Upper lobe of left lung (tissue), 6 donors: ENCODE data around the gene IQCN. TPM values are rescaled to one million over a fixed set of nuclear protein-coding genes. Genes with fewer than 3 reads are reported as not detected.
A peak's percentile ranks its signal among the peaks of the same experiment; 100 is the strongest.

ENCODE experiments used
- ATAC-seq, 2 donors: fragments of 200-7000 bp; cut with Tn5 transposase; one replicate each; pipeline ENCODE4 v1.9.1; 2022; ENCODE audit warnings: mild to moderate bottlenecking in 2 of 2, moderate library complexity in 2 of 2; ENCODE audit not compliant: low FRiP score in 2 of 2
- DNase-seq, 2 donors: peaks; one replicate each; pipeline ENCODE4 v3.0.0-alpha.2; 2019 to 2020
- H3K27ac ChIP-seq, 4 donors: fragments of 200-600 bp; sonication (generic); one replicate each; pipeline ENCODE4 v1.5.1; 2016 to 2019
- H3K27me3 ChIP-seq, 4 donors: fragments of 200-600 bp; sonication (generic); one replicate each; pipeline ENCODE4 v1.5.1; 2017 to 2019
- H3K36me3 ChIP-seq, 4 donors: fragments of 200-600 bp; sonication (generic); one replicate each; pipeline ENCODE4 v1.5.1; 2016 to 2019
- H3K4me1 ChIP-seq, 4 donors: fragments of 200-600 bp; sonication (generic); one replicate each; pipeline ENCODE4 v1.5.1; 2018 to 2019
- H3K4me3 ChIP-seq, 4 donors: fragments of 200-600 bp; sonication (generic); one replicate each; pipeline ENCODE4 v1.5.1; 2017 to 2019; ENCODE audit warnings: mild to moderate bottlenecking in 2 of 4, moderate library complexity in 1 of 4
- H3K9me3 ChIP-seq, 4 donors: fragments of 200-600 bp; sonication (generic); one replicate each; pipeline ENCODE4 v1.5.1; 2018 to 2019
- EP300 ChIP-seq, 4 donors: sonication (generic); formaldehyde crosslinking; IDR thresholded peaks; one replicate each; pipeline ENCODE4 v1.5.1; 2017; ENCODE audit warnings: antibody characterized with exemption in 4 of 4, control low read depth in 2 of 4
- POLR2A ChIP-seq, 4 donors: fragments of 450-650 bp; IDR thresholded peaks; one replicate each; pipeline ENCODE4 v1.5.1; 2016 to 2017; ENCODE audit warnings: antibody characterized with exemption in 4 of 4, mild to moderate bottlenecking in 2 of 4
- POLR2AphosphoS5 ChIP-seq, 2 donors: sonication (generic); formaldehyde crosslinking; IDR thresholded peaks; one replicate each; pipeline ENCODE4 v1.5.1; 2017; ENCODE audit warnings: antibody characterized with exemption in 2 of 2
- WGBS, 2 donors: methylation state at CpG; one replicate each; pipeline ENCODE4 v1.1.5; 2017 to 2018; 5-methylcytosine and 5-hydroxymethylcytosine counted together
- total RNA-seq, 6 donors: library from RNA; depleted of rRNA in 4 of 6; stranded (reverse); fragments of >200 nt in 4 of 6; gene quantifications; one replicate each; pipeline versions ENCODE4 v1.1.0 to v1.2.1, GENCODE V29; 2016 to 2021
- TF ChIP-seq, protein P1 (sequence below), 6 experiments: fragments of 450-650 bp in 4 of 6; fragments of 200-600 bp in 2 of 6; sonication (generic) in 2 of 6; IDR thresholded peaks; one replicate each; pipeline ENCODE4 v1.5.1; 2016 to 2019; ENCODE audit warnings: antibody characterized with exemption in 6 of 6
- donor health status: DM: no; HTN: no; CAD: no; lungs with moderate emphysema.
- donor health status: DM: no; HTN: yes; CAD: no; lungs with severe emphysema.

The IQCN gene
- total RNA-seq, 6 donors from 2014 or later: 6.3 to 58.7 (median 11.7) TPM

DNA sequence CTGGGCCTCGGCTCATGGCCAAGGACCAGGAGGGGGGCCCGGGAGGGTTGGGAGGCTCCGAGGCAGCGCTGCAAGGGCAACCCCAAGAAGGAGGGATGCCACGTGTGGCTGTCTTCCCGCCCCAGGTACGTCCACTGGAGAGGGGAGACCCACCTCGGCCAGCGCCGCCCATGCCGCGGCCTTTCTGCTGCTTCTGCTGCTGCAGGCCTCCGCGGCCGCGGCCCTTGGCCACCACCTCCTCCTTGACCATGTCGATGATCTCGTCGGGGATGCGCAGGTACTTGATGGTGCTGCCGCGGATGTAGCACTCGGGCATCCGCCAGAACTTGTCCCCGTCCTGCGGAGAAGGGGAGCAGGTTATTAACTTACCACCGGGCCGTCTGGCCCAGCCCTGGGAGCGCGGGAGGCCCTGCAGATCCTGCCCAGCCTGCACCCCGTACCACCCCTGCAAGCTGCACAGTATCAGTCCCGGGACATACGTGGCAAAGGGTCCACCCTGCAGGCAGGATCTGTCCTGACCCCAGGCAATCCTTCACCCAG is 35.3 kb upstream of the IQCN start:
- DNase-seq: peak in 1 of 2 donors; percentile 85

DNA sequence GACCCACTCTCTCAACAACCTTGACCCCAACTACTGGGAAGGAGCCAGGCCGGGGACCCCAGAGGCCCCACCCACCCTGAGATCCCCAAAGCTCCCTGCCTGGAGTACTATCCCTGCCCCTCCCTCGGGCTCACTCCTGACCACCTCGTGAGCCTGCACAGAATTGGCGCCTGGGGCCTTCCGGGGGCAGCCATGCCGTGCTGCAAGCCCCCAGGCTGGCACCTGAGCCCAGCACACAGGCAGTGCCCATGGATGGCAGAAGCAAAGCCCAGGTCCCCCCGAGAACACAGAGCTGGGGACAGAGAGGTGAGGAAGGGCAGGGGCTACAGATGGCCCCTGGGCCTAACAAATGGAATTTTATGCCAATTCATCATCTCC is 34.7 kb upstream of the IQCN start:
- Histone ChIP-seq H3K9me3 (no peaks in the 10 kb centered on the region), H3K4me1 (peaks cover 22 to 44% (median 32%) of the 10 kb centered on the region in 4 donors), H3K4me3 (no peak overlapping the region), H3K27ac (peak overlapping the region in 1 of 4 donors; percentile 93), H3K36me3 (peaks cover 0 to 56% (median 41%) of the 10 kb centered on the region in 4 donors), H3K27me3 (no peaks in the 10 kb centered on the region)
- TF ChIP-seq EP300 (IDR thresholded peaks at IDR 0.05) (no peak), POLR2AphosphoS5 (IDR thresholded peaks at IDR 0.05) (no peak), POLR2A (IDR thresholded peaks at IDR 0.05) (no peak)
- TF ChIP-seq, protein P1, sequence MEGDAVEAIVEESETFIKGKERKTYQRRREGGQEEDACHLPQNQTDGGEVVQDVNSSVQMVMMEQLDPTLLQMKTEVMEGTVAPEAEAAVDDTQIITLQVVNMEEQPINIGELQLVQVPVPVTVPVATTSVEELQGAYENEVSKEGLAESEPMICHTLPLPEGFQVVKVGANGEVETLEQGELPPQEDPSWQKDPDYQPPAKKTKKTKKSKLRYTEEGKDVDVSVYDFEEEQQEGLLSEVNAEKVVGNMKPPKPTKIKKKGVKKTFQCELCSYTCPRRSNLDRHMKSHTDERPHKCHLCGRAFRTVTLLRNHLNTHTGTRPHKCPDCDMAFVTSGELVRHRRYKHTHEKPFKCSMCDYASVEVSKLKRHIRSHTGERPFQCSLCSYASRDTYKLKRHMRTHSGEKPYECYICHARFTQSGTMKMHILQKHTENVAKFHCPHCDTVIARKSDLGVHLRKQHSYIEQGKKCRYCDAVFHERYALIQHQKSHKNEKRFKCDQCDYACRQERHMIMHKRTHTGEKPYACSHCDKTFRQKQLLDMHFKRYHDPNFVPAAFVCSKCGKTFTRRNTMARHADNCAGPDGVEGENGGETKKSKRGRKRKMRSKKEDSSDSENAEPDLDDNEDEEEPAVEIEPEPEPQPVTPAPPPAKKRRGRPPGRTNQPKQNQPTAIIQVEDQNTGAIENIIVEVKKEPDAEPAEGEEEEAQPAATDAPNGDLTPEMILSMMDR (IDR thresholded peaks at IDR 0.05): no peak
- WGBS, 2 donors: 83 to 97% methylated on average over 6 to 7 of the region's 7 CpGs
- DNase-seq (no peak), ATAC-seq (no peak)

More for the DNA sequence above, 35.3 kb upstream of the IQCN start:
- Histone ChIP-seq H3K27ac (no peak overlapping the region), H3K27me3 (no peaks in the 10 kb centered on the region), H3K4me1 (peaks cover 15 to 38% (median 27%) of the 10 kb centered on the region in 4 donors), H3K4me3 (no peak overlapping the region), H3K9me3 (no peaks in the 10 kb centered on the region), H3K36me3 (peaks cover 0 to 58% (median 43%) of the 10 kb centered on the region in 4 donors)
- TF ChIP-seq, protein P1 (IDR thresholded peaks at IDR 0.05): no peak
- TF ChIP-seq POLR2AphosphoS5 (IDR thresholded peaks at IDR 0.05) (no peak), EP300 (IDR thresholded peaks at IDR 0.05) (no peak), POLR2A (IDR thresholded peaks at IDR 0.05) (no peak)
- 93 to 96% methylated on average over 32 to 33 of the region's 33 CpGs for WGBS, 2 donors
- no peak for ATAC-seq

DNA sequence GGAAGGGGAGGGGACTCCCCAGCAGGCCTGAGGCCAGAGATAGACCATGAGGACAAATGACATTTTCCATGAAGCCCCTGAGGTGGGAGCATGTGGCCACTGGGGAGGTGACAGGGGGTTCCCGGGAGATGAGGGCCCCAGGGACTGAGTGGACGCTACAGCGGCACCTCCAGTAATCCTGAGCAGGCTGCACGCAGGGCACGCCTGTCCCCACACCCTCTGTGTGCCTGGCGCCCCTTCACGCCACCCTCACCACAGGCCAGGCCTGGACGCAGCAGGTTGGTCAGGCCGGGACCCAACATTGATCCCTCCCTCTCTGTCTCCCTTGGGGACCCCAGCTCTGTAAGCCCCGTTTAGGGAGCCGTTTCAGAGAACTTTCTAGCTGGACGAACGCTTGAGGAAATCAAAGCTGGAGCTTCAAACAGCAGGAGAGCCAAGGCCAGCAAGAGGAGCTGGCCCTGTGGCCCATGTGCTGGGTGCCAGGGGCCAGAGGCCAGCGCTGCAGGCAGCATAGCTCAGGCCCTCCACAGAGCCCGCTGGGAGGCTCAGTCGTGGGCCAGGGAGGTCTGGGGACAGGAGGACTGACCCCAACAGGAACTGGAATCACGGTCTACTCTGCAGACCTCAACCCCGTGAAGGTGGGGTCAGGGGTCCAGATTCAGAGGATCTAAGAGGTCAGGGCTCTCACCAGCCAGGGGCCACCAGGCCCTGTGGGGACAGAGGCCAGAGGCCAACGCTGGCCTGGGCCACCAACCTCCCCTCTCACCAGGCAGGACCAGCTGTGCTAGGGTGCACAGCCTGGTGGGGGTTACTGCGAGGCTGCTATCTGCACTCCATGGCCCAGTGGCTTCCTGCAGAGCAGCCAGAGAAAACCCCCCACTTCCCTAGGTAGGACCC is 34.0 kb upstream of the IQCN start:
- ATAC-seq: no peak

DNA sequence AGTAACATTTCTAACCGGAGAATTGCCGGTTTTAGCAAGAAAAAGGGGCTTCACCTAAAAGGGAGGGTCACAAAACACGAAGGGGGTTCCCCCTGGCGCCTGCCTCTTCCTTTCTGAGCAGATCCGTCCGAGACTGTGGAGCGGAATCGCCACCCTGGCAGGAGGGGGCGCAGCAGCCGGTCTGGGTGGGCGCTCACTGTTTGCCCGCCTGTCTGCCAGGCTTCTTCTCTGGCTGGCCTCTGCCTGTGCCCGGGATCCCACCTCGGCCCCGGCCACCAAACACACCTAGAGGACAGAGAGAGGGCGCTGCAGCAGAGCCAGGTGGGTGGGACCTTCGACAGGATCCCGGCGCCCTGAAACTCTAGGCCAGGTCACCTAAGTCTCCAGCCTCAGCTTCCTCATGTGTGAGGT is 33.0 kb upstream of the IQCN start:
- Histone ChIP-seq H3K4me3 (no peak overlapping the region), H3K4me1 (peaks cover 36 to 61% (median 47%) of the 10 kb centered on the region in 4 donors), H3K9me3 (no peaks in the 10 kb centered on the region), H3K27me3 (no peaks in the 10 kb centered on the region), H3K27ac (peak overlapping the region; percentile 31 to 98 (median 94)), H3K36me3 (peaks cover 0 to 42% (median 31%) of the 10 kb centered on the region in 4 donors)
- 64 to 80% methylated on average over 10 to 11 of the region's 19 CpGs for WGBS, 2 donors
- no peak for TF ChIP-seq POLR2A (IDR thresholded peaks at IDR 0.05)
- TF ChIP-seq, protein P1 (IDR thresholded peaks at IDR 0.05): peak in 2 of 6 experiments; percentile 8 to 9
- no peak for ATAC-seq
- peak in 1 of 2 donors; percentile 65 for DNase-seq

More for the DNA sequence above, 34.0 kb upstream of the IQCN start:
- TF ChIP-seq, protein P1 (IDR thresholded peaks at IDR 0.05): no peak
- TF ChIP-seq POLR2AphosphoS5 (IDR thresholded peaks at IDR 0.05) (no peak), POLR2A (IDR thresholded peaks at IDR 0.05) (no peak), EP300 (IDR thresholded peaks at IDR 0.05) (no peak)
- Histone ChIP-seq H3K27me3 (no peaks in the 10 kb centered on the region), H3K27ac (peak overlapping the region; percentile 31 to 98 (median 94)), H3K4me1 (peaks cover 28 to 51% (median 38%) of the 10 kb centered on the region in 4 donors), H3K36me3 (peaks cover 0 to 49% (median 38%) of the 10 kb centered on the region in 4 donors), H3K9me3 (no peaks in the 10 kb centered on the region), H3K4me3 (no peak overlapping the region)
- WGBS, 2 donors: 88 to 89% methylated on average over 14 to 20 of the region's 20 CpGs
- peak in 1 of 2 donors; percentile 55 for DNase-seq
